HepG2 (cell line): ENCODE measurements around the gene PCIF1.

Source experiments
- EZH2 ChIP-seq: conservative IDR thresholded peaks from 2 replicates; pipeline ENCODE4 v1.6.1; 2012; ENCODE audit warnings: mild to moderate bottlenecking, low read depth, low read length, moderate library complexity
- MAFK ChIP-seq, 2 experiments: IDR thresholded peaks in 1 of 2; conservative IDR thresholded peaks in 1 of 2; 2 replicates each; pipeline ENCODE4 v1.6.1; 2011; ENCODE audit warnings: improper control_type of control experiment in 2 of 2, low read length in 2 of 2
- POLR2AphosphoS5 ChIP-seq: IDR thresholded peaks from 2 replicates; pipeline ENCODE4 v1.6.1; 2012; ENCODE audit warnings: low read depth, low read length
- PRPF4 ChIP-seq: fragments of 200-400 bp; formaldehyde crosslinking; IDR thresholded peaks from 2 replicates; pipeline ENCODE4 v1.6.1; 2016; ENCODE audit warnings: low read length, low read depth; ENCODE audit not compliant: poor library complexity, severe bottlenecking
- TEAD2 ChIP-seq: sonication (generic); formaldehyde crosslinking; IDR thresholded peaks from 2 replicates; pipeline ENCODE4 v1.9.0; 2021; ENCODE audit warnings: missing genetic modification reagents
- THAP11 ChIP-seq: IDR thresholded peaks from 2 replicates; pipeline ENCODE4 v1.6.1; 2016; ENCODE audit warnings: missing biosample characterization, missing genetic modification reagents
- ZFP1 ChIP-seq: IDR thresholded peaks from 2 replicates; pipeline ENCODE4 v1.6.1; 2016
- ZNF253 ChIP-seq: sonication (generic); formaldehyde crosslinking; IDR thresholded peaks from 2 replicates; pipeline ENCODE4 v1.8.0; 2022; ENCODE audit warnings: mild to moderate bottlenecking, missing genetic modification reagents, borderline replicate concordance
- ZNF274 ChIP-seq: sonication (generic); formaldehyde crosslinking; IDR thresholded peaks from 2 replicates; pipeline ENCODE4 v1.5.1; 2020; ENCODE audit warnings: mild to moderate bottlenecking, missing genetic modification reagents
- ZNF605 ChIP-seq: sonication (generic); formaldehyde crosslinking; IDR thresholded peaks from 2 replicates; pipeline ENCODE4 v1.8.0; 2022; ENCODE audit warnings: mild to moderate bottlenecking, missing genetic modification reagents
- TF ChIP-seq, protein P1 (sequence below): sonication (generic); formaldehyde crosslinking; IDR thresholded peaks from 2 replicates; pipeline ENCODE4 v1.4.0; 2020; ENCODE audit warnings: mild to moderate bottlenecking, missing genetic modification reagents
- TF ChIP-seq, protein P2 (sequence below): sonication (generic); formaldehyde crosslinking; IDR thresholded peaks from 2 replicates; pipeline ENCODE4 v1.5.1; 2020; ENCODE audit warnings: missing genetic modification reagents, mild to moderate bottlenecking, borderline replicate concordance
- TF ChIP-seq, protein P3 (sequence below): sonication (generic); formaldehyde crosslinking; IDR thresholded peaks from 2 replicates; pipeline ENCODE4 v1.4.0; 2020; ENCODE audit warnings: missing genetic modification reagents
- TF ChIP-seq, protein P4 (sequence below): sonication (generic); formaldehyde crosslinking; IDR thresholded peaks from 2 replicates; pipeline ENCODE4 v1.4.0; 2020; ENCODE audit warnings: missing genetic modification reagents

DNA sequence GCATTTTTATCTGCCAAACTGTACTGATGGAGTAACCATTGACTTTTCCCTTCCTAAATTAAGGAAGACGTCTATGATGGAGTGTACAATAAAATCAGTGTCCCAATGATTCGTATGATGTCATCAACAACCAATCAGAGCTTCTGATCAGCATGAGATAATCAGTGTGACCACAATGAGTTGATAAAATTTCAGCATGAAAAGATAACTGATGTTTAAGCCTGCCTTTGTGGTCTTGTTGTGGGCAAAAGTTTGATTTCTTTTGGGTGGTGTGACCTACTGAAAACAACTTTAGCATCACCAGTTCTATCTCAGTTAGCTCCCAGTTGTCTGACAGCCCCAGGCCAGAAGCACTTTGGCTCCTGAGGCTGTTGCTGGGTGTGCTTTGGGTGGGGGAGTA, 3.3 kb downstream of the PCIF1 start:
- TF ChIP-seq MAFK (conservative IDR thresholded peaks at IDR 0.05 in 1 of 2, IDR thresholded peaks at IDR 0.05 in 1 of 2; ENCODE audit: low read length in 2 of 2) (no peak), THAP11 (no peak), ZNF274 (no peak), EZH2 (no peak), ZNF605 (CRISPR knock-in tag) (no peak), ZFP1 (no peak), ZNF253 (no peak), TEAD2 (no peak), PRPF4 (no peak), POLR2AphosphoS5 (no peak)
- TF ChIP-seq, protein P1, sequence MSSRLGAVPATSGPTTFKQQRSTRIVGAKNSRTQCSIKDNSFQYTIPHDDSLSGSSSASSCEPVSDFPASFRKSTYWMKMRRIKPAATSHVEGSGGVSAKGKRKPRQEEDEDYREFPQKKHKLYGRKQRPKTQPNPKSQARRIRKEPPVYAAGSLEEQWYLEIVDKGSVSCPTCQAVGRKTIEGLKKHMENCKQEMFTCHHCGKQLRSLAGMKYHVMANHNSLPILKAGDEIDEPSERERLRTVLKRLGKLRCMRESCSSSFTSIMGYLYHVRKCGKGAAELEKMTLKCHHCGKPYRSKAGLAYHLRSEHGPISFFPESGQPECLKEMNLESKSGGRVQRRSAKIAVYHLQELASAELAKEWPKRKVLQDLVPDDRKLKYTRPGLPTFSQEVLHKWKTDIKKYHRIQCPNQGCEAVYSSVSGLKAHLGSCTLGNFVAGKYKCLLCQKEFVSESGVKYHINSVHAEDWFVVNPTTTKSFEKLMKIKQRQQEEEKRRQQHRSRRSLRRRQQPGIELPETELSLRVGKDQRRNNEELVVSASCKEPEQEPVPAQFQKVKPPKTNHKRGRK (CRISPR knock-in tag), result no peak
- TF ChIP-seq, protein P2, sequence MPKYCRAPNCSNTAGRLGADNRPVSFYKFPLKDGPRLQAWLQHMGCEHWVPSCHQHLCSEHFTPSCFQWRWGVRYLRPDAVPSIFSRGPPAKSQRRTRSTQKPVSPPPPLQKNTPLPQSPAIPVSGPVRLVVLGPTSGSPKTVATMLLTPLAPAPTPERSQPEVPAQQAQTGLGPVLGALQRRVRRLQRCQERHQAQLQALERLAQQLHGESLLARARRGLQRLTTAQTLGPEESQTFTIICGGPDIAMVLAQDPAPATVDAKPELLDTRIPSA (CRISPR knock-in tag), result no peak
- TF ChIP-seq, protein P3, sequence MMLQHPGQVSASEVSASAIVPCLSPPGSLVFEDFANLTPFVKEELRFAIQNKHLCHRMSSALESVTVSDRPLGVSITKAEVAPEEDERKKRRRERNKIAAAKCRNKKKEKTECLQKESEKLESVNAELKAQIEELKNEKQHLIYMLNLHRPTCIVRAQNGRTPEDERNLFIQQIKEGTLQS (CRISPR knock-in tag), result no peak
- TF ChIP-seq, protein P4, sequence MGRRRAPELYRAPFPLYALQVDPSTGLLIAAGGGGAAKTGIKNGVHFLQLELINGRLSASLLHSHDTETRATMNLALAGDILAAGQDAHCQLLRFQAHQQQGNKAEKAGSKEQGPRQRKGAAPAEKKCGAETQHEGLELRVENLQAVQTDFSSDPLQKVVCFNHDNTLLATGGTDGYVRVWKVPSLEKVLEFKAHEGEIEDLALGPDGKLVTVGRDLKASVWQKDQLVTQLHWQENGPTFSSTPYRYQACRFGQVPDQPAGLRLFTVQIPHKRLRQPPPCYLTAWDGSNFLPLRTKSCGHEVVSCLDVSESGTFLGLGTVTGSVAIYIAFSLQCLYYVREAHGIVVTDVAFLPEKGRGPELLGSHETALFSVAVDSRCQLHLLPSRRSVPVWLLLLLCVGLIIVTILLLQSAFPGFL (CRISPR knock-in tag), result no peak
